HepG2 (cell line): ENCODE results near the gene PRKCI. TPM values are rescaled to one million over a fixed set of nuclear protein-coding genes. Genes with fewer than 3 reads are reported as not detected.
"Not testable (repeated sequence)": the region's sequence is repeated elsewhere in the genome, so short reads cannot be mapped to it uniquely, and the experiment has no call there.

ENCODE experiments used
- ATAC-seq: fragments of 200-7000 bp; cut with Tn5 transposase; 3 replicates; pipeline ENCODE4 v1.9.1; 2020; ENCODE audit warnings: mild to moderate bottlenecking, moderate library complexity
- BruUV-seq: library from RNA; stranded (reverse); fragments of 400-500 nt; replicated peaks from 2 replicates; lab custom pipeline; 2021; lab: Mats Ljungman, UMichigan
- CTCF ChIA-PET: fragments of 300-600 bp; formaldehyde crosslinking; extraction: SDS; loops from one replicate; lab custom pipeline; 2021; ENCODE audit warnings: low total read pairs, inconsistent platforms, low intra/inter-chr PET ratio; lab: Yijun Ruan, JAX
- POLR2A ChIA-PET: fragments of 350-600 bp; sonication (Branson Sonifier 250); formaldehyde crosslinking; loops from one replicate; lab custom pipeline; 2020; ENCODE audit warnings: antibody characterized with exemption, inconsistent platforms; lab: Yijun Ruan, JAX
- DNase-seq: peaks from one replicate; pipeline ENCODE4 v3.0.0-alpha.2; 2015; ENCODE audit warnings: low spot score
- FAIRE-seq: peaks from 3 replicates; lab custom pipeline; 2011; peaks lifted over from hg19 to GRCh38; lab: Jason Lieb, UNC
- H2AFZ ChIP-seq: one replicate; pipeline ENCODE4 v1.6.1; 2011; ENCODE audit warnings: low read length, inconsistent platforms
- H3K27ac ChIP-seq: fragments of 300-600 bp; 3 replicates; pipeline ENCODE4 v1.8.0; 2011; ENCODE audit warnings: mixed run types, mild to moderate bottlenecking, mixed read lengths, low read length, inconsistent platforms; ENCODE audit not compliant: insufficient read depth; ENCODE audit errors: extremely low read length
- H3K27me3 ChIP-seq, 2 experiments: fragments of 200-600 bp in 1 of 2; 2 replicates in 1 of 2; 3 replicates in 1 of 2; pipeline versions ENCODE4 v1.6.0 to v1.8.0; 2011; ENCODE audit warnings: low read length in 2 of 2, mild to moderate bottlenecking in 2 of 2, moderate library complexity in 2 of 2, inconsistent platforms in 1 of 2; ENCODE audit not compliant: insufficient read depth in 2 of 2, control insufficient read depth in 1 of 2
- H3K36me3 ChIP-seq, 2 experiments: fragments of 200-600 bp in 1 of 2; replicated peaks in 1 of 2; 2 replicates in 1 of 2; 3 replicates in 1 of 2; pipeline versions ENCODE4 v1.5.1 to v1.8.0; 2011; ENCODE audit warnings: low read length in 2 of 2, inconsistent platforms in 1 of 2; ENCODE audit not compliant: insufficient read depth in 2 of 2, control insufficient read depth in 1 of 2
- H3K4me1 ChIP-seq: 2 replicates; pipeline ENCODE4 v1.5.1; 2012; ENCODE audit warnings: low read length, inconsistent platforms; ENCODE audit not compliant: insufficient read depth
- H3K4me2 ChIP-seq: 2 replicates; pipeline ENCODE4 v1.6.0; 2011; ENCODE audit warnings: low read depth, low read length, inconsistent platforms
- H3K4me3 ChIP-seq, 3 experiments: fragments of 200-600 bp in 1 of 3; sonication (generic), shearing (Covaris generic) in 1 of 3; replicated peaks in 1 of 3; 2 replicates each; pipeline ENCODE4 v1.5.1; 2011 to 2016; ENCODE audit warnings: low read length in 3 of 3, inconsistent platforms in 2 of 3, low read depth in 2 of 3, mild to moderate bottlenecking in 2 of 3, control low read depth in 1 of 3, mixed read lengths in 1 of 3; ENCODE audit not compliant: insufficient read depth in 1 of 3
- H3K79me2 ChIP-seq: one replicate; pipeline ENCODE4 v1.6.1; 2011; ENCODE audit warnings: low read length, inconsistent platforms; ENCODE audit not compliant: insufficient read depth
- H3K9ac ChIP-seq: 2 replicates; pipeline ENCODE4 v1.6.0; 2011; ENCODE audit warnings: mild to moderate bottlenecking, low read depth, low read length, inconsistent platforms; ENCODE audit not compliant: insufficient read depth
- H3K9me3 ChIP-seq: 2 replicates; pipeline ENCODE4 v1.5.1; 2012; ENCODE audit warnings: mild to moderate bottlenecking, low read length
- H4K20me1 ChIP-seq: 2 replicates; pipeline ENCODE4 v1.6.0; 2011; ENCODE audit warnings: inconsistent platforms, mild to moderate bottlenecking, low read length, moderate library complexity; ENCODE audit not compliant: insufficient read depth
- ATF7-NPFF ChIP-seq: sonication (generic); formaldehyde crosslinking; IDR thresholded peaks from 2 replicates; pipeline ENCODE4 v1.8.1; 2023; ENCODE audit warnings: mild to moderate bottlenecking, low read depth, missing genetic modification reagents, moderate library complexity
- JARID2 ChIP-seq: sonication (generic); formaldehyde crosslinking; IDR thresholded peaks from 2 replicates; pipeline ENCODE4 v1.8.1; 2023; ENCODE audit warnings: missing genetic modification reagents, inconsistent platforms; ENCODE audit not compliant: insufficient replicate concordance
- RCOR2 ChIP-seq: IDR thresholded peaks from 2 replicates; pipeline ENCODE4 v1.6.1; 2016; ENCODE audit warnings: missing biosample characterization, missing genetic modification reagents
- SP2 ChIP-seq: sonication (generic); formaldehyde crosslinking; IDR thresholded peaks from 2 replicates; pipeline ENCODE4 v1.5.1; 2020; ENCODE audit warnings: mild to moderate bottlenecking, missing genetic modification reagents
- THAP11 ChIP-seq: IDR thresholded peaks from 2 replicates; pipeline ENCODE4 v1.6.1; 2016; ENCODE audit warnings: missing biosample characterization, missing genetic modification reagents
- TOPORS ChIP-seq: sonication (generic); formaldehyde crosslinking; IDR thresholded peaks from 2 replicates; pipeline ENCODE4 v1.8.0; 2023; ENCODE audit warnings: mild to moderate bottlenecking, missing genetic modification reagents
- ZBTB2 ChIP-seq: sonication (generic); formaldehyde crosslinking; IDR thresholded peaks from 2 replicates; pipeline ENCODE4 v1.8.0; 2022; ENCODE audit warnings: low read depth, missing genetic modification reagents
- ZBTB26 ChIP-seq: IDR thresholded peaks from 2 replicates; pipeline ENCODE4 v1.6.1; 2016; ENCODE audit warnings: missing compliant biosample characterization, missing genetic modification reagents, borderline replicate concordance
- ZFP36 ChIP-seq: fragments of 150-350 bp; IDR thresholded peaks from 2 replicates; pipeline ENCODE4 v1.6.1; 2018; ENCODE audit warnings: borderline replicate concordance, low read length, low read depth; ENCODE audit not compliant: partially characterized antibody
- ZMAT3 ChIP-seq: sonication (generic); formaldehyde crosslinking; conservative IDR thresholded peaks from 2 replicates; pipeline ENCODE4 v1.7.0; 2021; ENCODE audit warnings: missing genetic modification reagents
- ZNF12 ChIP-seq: sonication (generic); formaldehyde crosslinking; IDR thresholded peaks from 2 replicates; pipeline ENCODE4 v1.5.0; 2020; ENCODE audit warnings: missing genetic modification reagents
- ZNF337 ChIP-seq: sonication (generic); formaldehyde crosslinking; IDR thresholded peaks from 2 replicates; pipeline ENCODE4 v1.5.1; 2020; ENCODE audit warnings: missing genetic modification reagents, low read depth, mild to moderate bottlenecking, borderline replicate concordance
- ZNF367 ChIP-seq: sonication (generic); formaldehyde crosslinking; IDR thresholded peaks from 2 replicates; pipeline ENCODE4 v1.4.0; 2020; ENCODE audit warnings: missing genetic modification reagents, borderline replicate concordance
- ZNF678 ChIP-seq: sonication (generic); formaldehyde crosslinking; IDR thresholded peaks from 2 replicates; pipeline ENCODE4 v1.4.0; 2020; ENCODE audit warnings: mild to moderate bottlenecking, missing genetic modification reagents
- ZNF724P ChIP-seq: sonication (generic); formaldehyde crosslinking; IDR thresholded peaks from 2 replicates; pipeline ENCODE4 v1.8.0; 2022; ENCODE audit warnings: missing genetic modification reagents, borderline replicate concordance
- ZZZ3 ChIP-seq: sonication (generic); formaldehyde crosslinking; IDR thresholded peaks from 2 replicates; pipeline ENCODE4 v1.4.0; 2020; ENCODE audit warnings: missing genetic modification reagents, mild to moderate bottlenecking, borderline replicate concordance
- WGBS: methylation state at CpG from one replicate; pipeline ENCODE4 v1.1.6; 2017; ENCODE audit warnings: low lambda C conversion rate; 5-methylcytosine and 5-hydroxymethylcytosine counted together
- in situ Hi-C: cut with HindIII; loops from 2 replicates; pipeline ENCODE4 v1.10.0; 2017; ENCODE audit warnings: low pct_unique_long_range_greater_than_20kb; ENCODE audit not compliant: extremely low pct_ligation_motif_present
- intact Hi-C: fragments of 100-400 bp; cut with micrococcal nuclease; formaldehyde crosslinking; loops from one replicate; pipeline ENCODE4 v1.10.0; 2022; ENCODE audit not compliant: unreplicated experiment
- polyA plus RNA-seq, 8 experiments: library from polyadenylated mRNA; depleted of rRNA in 3 of 8; stranded (reverse) in 7 of 8; unstranded in 1 of 8; fragments of >200 nt; fragmentation: Illumina TruSeq in 4 of 8; extraction: Trizol in 4 of 8; gene quantifications; 2 replicates each; pipeline versions ENCODE4 v1.2.1 to v1.2.3, GENCODE V29; 2011 to 2016; ENCODE audit warnings: low read depth in 4 of 8, missing spikeins in 1 of 8, mixed read lengths in 1 of 8; ENCODE audit not compliant: insufficient read depth in 1 of 8
- total RNA-seq, 5 experiments: library from RNA; depleted of rRNA; stranded (reverse); fragments of >200 nt; fragmentation: Illumina TruSeq; extraction: Trizol; gene quantifications; 2 replicates each; pipeline ENCODE4 v1.2.3, GENCODE V29; 2016; ENCODE audit warnings: low read depth in 1 of 5

Gene PRKCI
- total and polyA plus RNA-seq, 2 of the 13 experiments (the other 11 are each of a cell fraction or from before 2014, with no cell fraction given) = 17.2 to 30.4 TPM

GRCh38 chr3:170338690-170339340, 116.6 kb downstream of the PRKCI start:
- Histone ChIP-seq H3K36me3 (no peaks in the 10 kb centered on the region), H4K20me1 (no peaks in the 10 kb centered on the region), H3K27me3 (no peaks in the 10 kb centered on the region), H3K4me2 (no peak overlapping the region), H3K9me3 (peaks cover 19% of the 10 kb centered on the region), H3K27ac (no peak overlapping the region), H3K79me2 (no peaks in the 10 kb centered on the region), H3K4me3 (no peak overlapping the region), H3K9ac (no peak overlapping the region)
- FAIRE-seq = no peak
- in situ Hi-C loops = no loop called here
- TF ChIP-seq TOPORS (CRISPR knock-in tag) (no peak), JARID2 (CRISPR knock-in tag) (no peak), ZNF724P (CRISPR knock-in tag) (peak; percentile 97), ZBTB26 (CRISPR knock-in tag) (no peak), ZFP36 (peak; percentile 26), ZNF337 (CRISPR knock-in tag) (no peak), RCOR2 (CRISPR knock-in tag) (no peak), ZNF367 (no peak), ZNF678 (CRISPR knock-in tag) (no peak), SP2 (CRISPR knock-in tag) (no peak), ZMAT3 (CRISPR knock-in tag) (no peak), ZZZ3 (CRISPR knock-in tag) (no peak), THAP11 (CRISPR knock-in tag) (no peak), ZNF12 (CRISPR knock-in tag) (no peak), ZBTB2 (no peak), ATF7-NPFF (CRISPR knock-in tag) (no peak)
- TF ChIP-seq, all 625 proteins: peak for 2
- no TSS peak for BruUV-seq
- H3K4me1 ChIP-seq = peaks cover 12% of the 10 kb centered on the region; the same call in 1 of the 2 replicates
- 4% methylated on average over 1 of the region's 1 CpG for WGBS
- H2AFZ ChIP-seq = no peak overlapping the region
- ChIA-PET CTCF (no interaction called here), POLR2A (no interaction called here)
- intact Hi-C loops = no loop called here
- DNase-seq = no peak
- ATAC-seq = no peak

- intact Hi-C loops, in situ Hi-C loops, H3K27ac ChIP-seq, H3K36me3 ChIP-seq, H3K4me1 ChIP-seq, CTCF ChIA-PET, FAIRE-seq, H3K79me2 ChIP-seq, H3K4me2 ChIP-seq, H3K4me3 ChIP-seq, ATAC-seq, H4K20me1 ChIP-seq, BruUV-seq, DNase-seq, H2AFZ ChIP-seq, H3K9ac ChIP-seq, H3K27me3 ChIP-seq, POLR2A ChIA-PET: not testable (repeated sequence)
- peaks cover 17% of the 10 kb centered on the region for H3K9me3 ChIP-seq
- 79% methylated on average over 9 of the region's 9 CpGs for WGBS
These were observed 120.0 kb downstream of the PRKCI start for GRCh38 chr3:170342273-170342672.
